ENCODE data around the gene KAT14.

Gene KAT14

GRCh38 chr20:18090477-18090876, 47.2 kb upstream of the KAT14 start:
- no peaks in the 10 kb centered on the region for H3K27me3 ChIP-seq (ENCODE audit: insufficient read depth, low read length)
- no peak overlapping the region for H3K4me3 ChIP-seq (ENCODE audit: low read depth, low read length)
- H2BK120ac ChIP-seq (ENCODE audit: insufficient read depth, low read length, poor library complexity) = no peak overlapping the region
- peaks cover 4% of the 10 kb centered on the region for H3K79me1 ChIP-seq (ENCODE audit: low read length)
- no peak overlapping the region for H3K4me2 ChIP-seq (ENCODE audit: low read length)
- no peaks in the 10 kb centered on the region for H3K79me2 ChIP-seq (ENCODE audit: control insufficient read depth, insufficient read depth, low read length, poor library complexity)
- DNase-seq = no peak
- no peaks in the 10 kb centered on the region for H3K9me3 ChIP-seq (ENCODE audit: insufficient read depth, low read depth, low read length)
- no peak overlapping the region for H3K23ac ChIP-seq (ENCODE audit: low read length)
- H3K27ac ChIP-seq (ENCODE audit: low read depth, low read length) = no peak overlapping the region
- H3K9ac ChIP-seq (ENCODE audit: low read length) = no peak overlapping the region
- no peak overlapping the region for H3K14ac ChIP-seq (ENCODE audit: low read length)
- no peak overlapping the region for H4K91ac ChIP-seq (ENCODE audit: low read depth, low read length)
- H2AFZ ChIP-seq (ENCODE audit: insufficient read depth, low read length, poor library complexity) = no peak overlapping the region
- H3K18ac ChIP-seq (ENCODE audit: low read length) = no peak overlapping the region
- no peak overlapping the region for H2BK12ac ChIP-seq (ENCODE audit: low read length)
- no CpG with 5 or more reads among the region's 10 CpGs for WGBS (ENCODE audit: extremely low coverage, insufficient coverage, insufficient read length)
- no peak overlapping the region for H4K8ac ChIP-seq (ENCODE audit: low read depth, low read length)
- H3K36me3 ChIP-seq (ENCODE audit: control insufficient read depth in 1 of 2, insufficient read depth in 2 of 2, low read length in 2 of 2) = no peaks in the 10 kb centered on the region
- H2BK5ac ChIP-seq (ENCODE audit: low read depth, low read length, poor library complexity) = no peak overlapping the region
- H4K12ac ChIP-seq (ENCODE audit: low read depth, low read length) = no peak overlapping the region
- no peak overlapping the region for H3K4ac ChIP-seq (ENCODE audit: low read depth, low read length)
- no peak overlapping the region for H2AK5ac ChIP-seq (ENCODE audit: low read length)
- peaks cover 7 to 10% of the 10 kb centered on the region in 2 experiments for H3K4me1 ChIP-seq (ENCODE audit: control insufficient read depth in 1 of 2, insufficient read depth in 2 of 2, low read length in 2 of 2)

GRCh38 chr20:18091623-18092022, 46.0 kb upstream of the KAT14 start:
- no peaks in the 10 kb centered on the region for H3K36me3 ChIP-seq (ENCODE audit: control insufficient read depth in 1 of 2, insufficient read depth in 2 of 2, low read length in 2 of 2)
- no peak overlapping the region for H4K8ac ChIP-seq (ENCODE audit: low read depth, low read length)
- H2AFZ ChIP-seq (ENCODE audit: insufficient read depth, low read length, poor library complexity) = no peak overlapping the region
- H3K9me3 ChIP-seq (ENCODE audit: insufficient read depth, low read depth, low read length) = no peaks in the 10 kb centered on the region
- no peak overlapping the region for H3K14ac ChIP-seq (ENCODE audit: low read length)
- no peak overlapping the region for H2BK120ac ChIP-seq (ENCODE audit: insufficient read depth, low read length, poor library complexity)
- H3K23ac ChIP-seq (ENCODE audit: low read length) = no peak overlapping the region
- H2BK5ac ChIP-seq (ENCODE audit: low read depth, low read length, poor library complexity) = no peak overlapping the region
- H2BK12ac ChIP-seq (ENCODE audit: low read length) = no peak overlapping the region
- no CpG with 5 or more reads among the region's 7 CpGs for WGBS (ENCODE audit: extremely low coverage, insufficient coverage, insufficient read length)
- no peaks in the 10 kb centered on the region for H3K27me3 ChIP-seq (ENCODE audit: insufficient read depth, low read length)
- H4K12ac ChIP-seq (ENCODE audit: low read depth, low read length) = no peak overlapping the region
- H3K79me1 ChIP-seq (ENCODE audit: low read length) = peaks cover 10% of the 10 kb centered on the region
- H3K4me2 ChIP-seq (ENCODE audit: low read length) = no peak overlapping the region
- peaks cover 9 to 14% of the 10 kb centered on the region in 2 experiments for H3K4me1 ChIP-seq (ENCODE audit: control insufficient read depth in 1 of 2, insufficient read depth in 2 of 2, low read length in 2 of 2)
- no peaks in the 10 kb centered on the region for H3K79me2 ChIP-seq (ENCODE audit: control insufficient read depth, insufficient read depth, low read length, poor library complexity)
- H3K9ac ChIP-seq (ENCODE audit: low read length) = no peak overlapping the region
- no peak overlapping the region for H3K4me3 ChIP-seq (ENCODE audit: low read depth, low read length)
- peak; percentile 58 to 67 for DNase-seq
- no peak overlapping the region for H3K27ac ChIP-seq (ENCODE audit: low read depth, low read length)
- H3K18ac ChIP-seq (ENCODE audit: low read length) = no peak overlapping the region
- no peak overlapping the region for H4K91ac ChIP-seq (ENCODE audit: low read depth, low read length)
- no peak overlapping the region for H2AK5ac ChIP-seq (ENCODE audit: low read length)
- no peak overlapping the region for H3K4ac ChIP-seq (ENCODE audit: low read depth, low read length)

- H3K79me1 ChIP-seq (ENCODE audit: low read length) = peaks cover 10% of the 10 kb centered on the region
- no peak overlapping the region for H4K12ac ChIP-seq (ENCODE audit: low read depth, low read length)
- no peak overlapping the region for H3K4me3 ChIP-seq (ENCODE audit: low read depth, low read length)
- H2BK120ac ChIP-seq (ENCODE audit: insufficient read depth, low read length, poor library complexity) = no peak overlapping the region
- H3K9me3 ChIP-seq (ENCODE audit: insufficient read depth, low read depth, low read length) = no peaks in the 10 kb centered on the region
- no peak overlapping the region for H2AK5ac ChIP-seq (ENCODE audit: low read length)
- H4K8ac ChIP-seq (ENCODE audit: low read depth, low read length) = no peak overlapping the region
- H3K79me2 ChIP-seq (ENCODE audit: control insufficient read depth, insufficient read depth, low read length, poor library complexity) = no peaks in the 10 kb centered on the region
- H3K27ac ChIP-seq (ENCODE audit: low read depth, low read length) = no peak overlapping the region
- no peak overlapping the region for H3K18ac ChIP-seq (ENCODE audit: low read length)
- no peak overlapping the region for H2AFZ ChIP-seq (ENCODE audit: insufficient read depth, low read length, poor library complexity)
- H3K9ac ChIP-seq (ENCODE audit: low read length) = no peak overlapping the region
- no peak overlapping the region for H3K4ac ChIP-seq (ENCODE audit: low read depth, low read length)
- no peak overlapping the region for H2BK5ac ChIP-seq (ENCODE audit: low read depth, low read length, poor library complexity)
- H3K23ac ChIP-seq (ENCODE audit: low read length) = no peak overlapping the region
- H3K27me3 ChIP-seq (ENCODE audit: insufficient read depth, low read length) = no peaks in the 10 kb centered on the region
- H2BK12ac ChIP-seq (ENCODE audit: low read length) = no peak overlapping the region
- peaks cover 9 to 16% of the 10 kb centered on the region in 2 experiments for H3K4me1 ChIP-seq (ENCODE audit: control insufficient read depth in 1 of 2, insufficient read depth in 2 of 2, low read length in 2 of 2)
- H4K91ac ChIP-seq (ENCODE audit: low read depth, low read length) = peak overlapping the region; percentile 2
- no CpG with 5 or more reads among the region's 8 CpGs for WGBS (ENCODE audit: extremely low coverage, insufficient coverage, insufficient read length)
- H3K36me3 ChIP-seq (ENCODE audit: control insufficient read depth in 1 of 2, insufficient read depth in 2 of 2, low read length in 2 of 2) = no peaks in the 10 kb centered on the region
- H3K4me2 ChIP-seq (ENCODE audit: low read length) = no peak overlapping the region
- DNase-seq = peak; percentile 62 to 70
- H3K14ac ChIP-seq (ENCODE audit: low read length) = no peak overlapping the region
Observed at GRCh38 chr20:18092890-18093289, 44.8 kb upstream of the KAT14 start.

GRCh38 chr20:18093388-18093787, 44.3 kb upstream of the KAT14 start:
- no peak overlapping the region for H3K18ac ChIP-seq (ENCODE audit: low read length)
- peaks cover 9 to 16% of the 10 kb centered on the region in 2 experiments for H3K4me1 ChIP-seq (ENCODE audit: control insufficient read depth in 1 of 2, insufficient read depth in 2 of 2, low read length in 2 of 2)
- H3K9ac ChIP-seq (ENCODE audit: low read length) = no peak overlapping the region
- H2AK5ac ChIP-seq (ENCODE audit: low read length) = peak overlapping the region; percentile 56
- H3K4ac ChIP-seq (ENCODE audit: low read depth, low read length) = no peak overlapping the region
- H3K4me2 ChIP-seq (ENCODE audit: low read length) = no peak overlapping the region
- no peak overlapping the region for H3K23ac ChIP-seq (ENCODE audit: low read length)
- H3K79me1 ChIP-seq (ENCODE audit: low read length) = peaks cover 10% of the 10 kb centered on the region
- H3K14ac ChIP-seq (ENCODE audit: low read length) = no peak overlapping the region
- peak overlapping the region; percentile 47 for H2BK12ac ChIP-seq (ENCODE audit: low read length)
- WGBS (ENCODE audit: extremely low coverage, insufficient coverage, insufficient read length) = no CpG with 5 or more reads among the region's 10 CpGs
- no peak overlapping the region for H4K12ac ChIP-seq (ENCODE audit: low read depth, low read length)
- no peak overlapping the region for H3K27ac ChIP-seq (ENCODE audit: low read depth, low read length)
- no peak for DNase-seq
- H3K36me3 ChIP-seq (ENCODE audit: control insufficient read depth in 1 of 2, insufficient read depth in 2 of 2, low read length in 2 of 2) = no peaks in the 10 kb centered on the region
- no peak overlapping the region for H4K8ac ChIP-seq (ENCODE audit: low read depth, low read length)
- H3K9me3 ChIP-seq (ENCODE audit: insufficient read depth, low read depth, low read length) = no peaks in the 10 kb centered on the region
- no peaks in the 10 kb centered on the region for H3K27me3 ChIP-seq (ENCODE audit: insufficient read depth, low read length)
- H3K79me2 ChIP-seq (ENCODE audit: control insufficient read depth, insufficient read depth, low read length, poor library complexity) = no peaks in the 10 kb centered on the region
- peak overlapping the region; percentile 67 for H4K91ac ChIP-seq (ENCODE audit: low read depth, low read length)
- no peak overlapping the region for H3K4me3 ChIP-seq (ENCODE audit: low read depth, low read length)
- no peak overlapping the region for H2AFZ ChIP-seq (ENCODE audit: insufficient read depth, low read length, poor library complexity)
- H2BK120ac ChIP-seq (ENCODE audit: insufficient read depth, low read length, poor library complexity) = peak overlapping the region; percentile 61
- peak overlapping the region; percentile 52 for H2BK5ac ChIP-seq (ENCODE audit: low read depth, low read length, poor library complexity)
